GM21528 (cell line): ENCODE results near the gene CDK5R1.

Source experiments
- ATAC-seq: cut with Tn5 transposase; IDR thresholded peaks from one replicate; pipeline ENCODE4 v1.9.1; 2021; ENCODE audit warnings: mild to moderate bottlenecking, moderate library complexity; ENCODE audit not compliant: unreplicated experiment, low FRiP score

Gene CDK5R1

GRCh38 chr17:32470405-32471167, 16.2 kb upstream of the CDK5R1 start:
- ATAC-seq: no peak

DNA sequence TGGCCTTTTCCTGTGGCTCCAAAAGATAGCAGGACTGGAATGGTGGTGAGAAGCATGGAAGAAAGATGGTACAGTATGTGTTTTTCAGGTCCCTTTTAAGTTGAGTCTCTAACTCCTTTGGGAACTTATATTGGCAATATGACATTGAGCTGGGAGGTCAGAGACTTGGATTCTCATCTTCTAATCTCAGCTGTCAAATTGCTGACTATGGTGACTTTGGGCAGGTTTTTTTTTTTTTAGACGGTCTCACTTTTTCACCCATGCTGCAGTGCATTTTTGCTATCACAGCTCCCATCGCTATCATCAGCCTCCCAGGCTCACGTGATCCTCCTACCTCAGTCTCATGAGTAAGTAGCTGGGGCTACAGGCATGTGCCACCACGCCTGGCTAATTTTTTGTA, 15.1 kb upstream of the CDK5R1 start:
- ATAC-seq: no peak

GRCh38 chr17:32475258-32475657, 11.5 kb upstream of the CDK5R1 start:
- no peak for ATAC-seq

- ATAC-seq: no peak
These were observed 9.6 kb upstream of the CDK5R1 start for GRCh38 chr17:32477220-32477619.

DNA sequence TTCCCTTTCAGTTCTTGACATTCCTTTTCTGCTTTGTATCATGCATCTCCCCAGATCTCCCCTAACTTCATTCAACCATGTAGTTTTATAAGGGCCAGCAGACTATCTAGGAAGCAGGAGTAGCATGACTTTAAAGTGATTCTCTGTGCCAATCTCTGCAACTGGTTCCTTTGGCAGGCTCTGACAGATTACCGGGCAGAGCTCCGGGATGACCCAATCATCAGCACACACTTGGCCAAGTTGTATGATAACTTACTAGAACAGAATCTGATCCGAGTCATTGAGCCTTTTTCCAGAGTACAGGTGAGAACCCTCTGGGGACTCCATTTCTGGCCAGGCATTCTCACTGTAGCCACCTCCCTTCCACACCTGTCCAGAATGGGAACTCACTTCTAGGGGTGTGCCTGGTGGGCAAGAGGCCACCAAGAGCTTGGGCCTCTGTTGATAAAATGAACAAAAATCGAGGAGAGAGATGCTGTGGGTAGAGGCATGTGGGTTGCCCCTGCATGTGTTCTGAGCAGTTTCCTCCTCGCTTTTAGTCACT, 7.6 kb upstream of the CDK5R1 start:
- ATAC-seq: no peak

DNA sequence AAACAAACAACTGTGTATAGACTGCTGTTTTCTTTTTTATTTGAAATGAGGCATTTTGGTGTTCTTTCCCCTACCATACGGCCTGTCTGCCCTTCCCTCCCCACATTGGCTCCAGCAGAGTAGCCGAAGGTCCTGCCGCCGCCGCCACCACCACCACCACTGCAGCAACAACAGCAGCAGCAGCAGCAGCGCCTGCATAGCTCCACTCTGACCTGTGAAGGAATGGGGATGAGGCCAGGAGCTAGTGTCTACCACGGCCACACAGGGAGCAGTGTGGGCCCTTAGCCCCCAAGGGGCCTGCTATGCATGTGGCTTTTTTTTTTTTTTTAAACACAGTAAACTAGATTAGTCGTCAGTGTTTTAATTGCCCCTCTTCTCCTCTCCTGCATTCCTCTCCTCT, 5.6 kb upstream of the CDK5R1 start:
- no peak for ATAC-seq

DNA sequence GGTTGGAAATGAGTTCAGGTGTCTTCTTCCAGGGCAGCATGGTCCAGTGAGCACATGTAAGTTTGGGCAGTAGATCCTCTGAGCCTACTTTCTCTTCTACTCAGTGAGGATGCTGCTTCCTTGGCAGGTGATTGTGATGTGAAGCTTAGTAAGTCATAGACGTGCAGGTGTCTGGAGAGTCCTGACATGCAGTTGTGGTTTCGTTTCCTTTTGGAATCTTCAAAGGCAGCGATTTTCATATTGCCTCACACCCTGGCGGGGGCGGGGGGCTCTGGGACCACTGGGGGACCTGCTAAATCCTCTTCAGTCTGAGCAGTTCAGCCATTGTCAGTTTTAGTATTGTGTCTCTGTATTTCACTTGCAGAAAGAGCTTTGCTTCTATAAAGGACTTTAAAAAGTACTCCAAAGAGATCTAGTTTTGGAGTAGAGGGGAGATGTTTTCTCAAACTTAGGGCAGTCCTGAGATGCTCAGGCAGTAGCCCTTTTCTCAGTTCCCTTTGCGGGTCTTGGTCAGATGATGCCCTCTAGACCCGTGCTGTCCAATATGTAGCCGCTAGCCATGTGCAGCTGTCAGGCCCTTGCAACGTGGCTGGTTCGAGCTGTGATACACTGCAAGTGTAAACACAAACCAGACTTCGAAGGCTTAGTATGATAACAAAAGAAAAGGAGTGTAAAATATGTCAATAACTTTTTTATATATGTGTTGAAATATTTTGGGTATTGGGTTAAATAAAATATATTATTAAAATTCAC, 4.0 kb upstream of the CDK5R1 start:
- no peak for ATAC-seq

GRCh38 chr17:32483451-32484019, 3.3 kb upstream of the CDK5R1 start:
- ATAC-seq: no peak

DNA sequence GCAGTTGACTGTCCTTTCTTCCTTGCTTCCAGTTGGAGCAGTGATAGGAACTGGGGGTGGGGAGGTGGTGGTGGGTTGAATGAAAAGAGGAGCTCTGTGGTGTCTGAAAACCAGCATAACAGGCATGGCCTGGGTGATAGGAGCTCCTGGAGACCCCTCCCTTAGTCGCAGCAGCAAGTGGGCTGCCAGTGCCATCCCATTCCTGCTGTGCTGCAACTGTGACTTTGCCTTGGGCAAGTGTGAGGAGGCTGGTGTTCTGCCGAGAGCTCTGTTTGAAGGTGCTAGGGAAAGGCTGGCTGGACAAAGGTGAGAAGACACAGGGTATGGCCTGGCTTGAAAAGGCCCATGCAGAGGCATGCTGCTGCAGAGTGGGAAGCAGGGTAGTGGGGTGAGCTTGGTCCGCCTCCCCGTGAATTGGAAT, 2.7 kb upstream of the CDK5R1 start:
- ATAC-seq: no peak

DNA sequence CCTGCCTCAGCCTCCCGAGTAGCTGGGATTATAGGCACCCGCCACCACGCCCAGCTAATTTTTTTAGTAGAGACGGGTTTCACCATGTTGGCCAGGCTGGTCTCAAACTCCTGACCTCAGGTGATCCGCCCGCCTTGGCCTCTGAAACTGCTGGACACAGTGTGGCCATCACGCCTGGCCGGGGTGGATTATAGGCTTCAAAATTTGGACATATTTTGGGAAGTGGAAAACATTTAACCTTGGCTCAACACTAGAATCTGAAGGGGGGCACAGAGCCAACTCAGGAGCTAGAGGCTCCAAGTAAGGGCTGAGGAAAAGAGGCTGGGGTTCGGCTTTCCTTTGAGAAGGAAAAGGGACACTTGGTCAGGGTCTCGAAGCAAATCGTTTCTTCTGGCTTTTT, 2.2 kb upstream of the CDK5R1 start:
- ATAC-seq: no peak

DNA sequence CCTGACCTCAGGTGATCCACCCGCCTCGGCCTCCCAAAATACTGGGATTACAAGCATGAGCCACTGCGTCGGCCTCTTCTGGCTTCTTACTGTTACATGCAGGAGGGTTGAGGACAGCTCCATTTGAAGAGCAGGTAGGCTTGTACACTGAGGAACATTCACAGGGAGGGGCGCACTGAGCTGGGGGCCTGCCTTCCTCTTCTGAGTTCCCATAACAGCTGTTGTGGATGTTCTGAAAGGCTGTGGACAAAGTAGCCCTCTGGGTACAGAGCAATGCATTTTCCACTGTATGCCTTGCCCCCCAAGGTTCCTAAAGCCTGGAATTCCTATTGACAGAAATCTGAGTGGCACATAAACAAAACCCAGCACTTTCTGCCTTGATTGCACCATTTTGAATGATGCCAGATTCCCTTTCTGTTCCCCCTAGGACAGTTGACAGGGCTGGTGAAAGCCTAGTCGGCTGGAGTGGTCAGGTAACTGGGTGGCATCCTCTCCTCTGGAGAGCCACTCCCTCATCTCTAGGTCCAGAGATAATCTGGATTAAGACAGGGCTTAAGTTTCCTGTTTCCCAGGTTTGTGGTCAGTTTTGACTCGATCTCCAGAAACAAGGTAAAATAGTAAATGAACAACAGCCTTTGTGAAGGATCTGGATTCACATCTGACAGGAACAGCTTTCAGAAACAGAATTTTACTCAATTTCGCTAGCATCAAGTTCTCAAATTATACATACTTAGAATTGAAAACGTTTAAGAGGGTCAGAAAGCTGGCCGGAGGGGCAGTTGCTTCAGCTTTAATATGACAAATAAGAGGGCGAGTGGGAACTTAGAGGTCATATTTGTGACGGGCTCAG, 1.3 kb upstream of the CDK5R1 start:
- ATAC-seq: no peak

- ATAC-seq: no peak
These were observed 587 bp upstream of the CDK5R1 start for GRCh38 chr17:32486111-32486700.

DNA sequence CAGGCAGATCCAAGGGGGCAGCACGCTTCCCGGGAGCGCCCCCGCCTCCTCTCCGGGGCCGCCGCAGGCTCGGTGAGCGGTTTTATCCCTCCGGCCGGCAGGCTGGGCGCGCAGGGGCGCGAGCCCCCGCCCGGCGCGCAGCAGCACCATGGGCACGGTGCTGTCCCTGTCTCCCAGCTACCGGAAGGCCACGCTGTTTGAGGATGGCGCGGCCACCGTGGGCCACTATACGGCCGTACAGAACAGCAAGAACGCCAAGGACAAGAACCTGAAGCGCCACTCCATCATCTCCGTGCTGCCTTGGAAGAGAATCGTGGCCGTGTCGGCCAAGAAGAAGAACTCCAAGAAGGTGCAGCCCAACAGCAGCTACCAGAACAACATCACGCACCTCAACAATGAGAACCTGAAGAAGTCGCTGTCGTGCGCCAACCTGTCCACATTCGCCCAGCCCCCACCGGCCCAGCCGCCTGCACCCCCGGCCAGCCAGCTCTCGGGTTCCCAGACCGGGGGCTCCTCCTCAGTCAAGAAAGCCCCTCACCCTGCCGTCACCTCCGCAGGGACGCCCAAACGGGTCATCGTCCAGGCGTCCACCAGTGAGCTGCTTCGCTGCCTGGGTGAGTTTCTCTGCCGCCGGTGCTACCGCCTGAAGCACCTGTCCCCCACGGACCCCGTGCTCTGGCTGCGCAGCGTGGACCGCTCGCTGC, 832 bp downstream of the CDK5R1 start:
- ATAC-seq: no peak

DNA sequence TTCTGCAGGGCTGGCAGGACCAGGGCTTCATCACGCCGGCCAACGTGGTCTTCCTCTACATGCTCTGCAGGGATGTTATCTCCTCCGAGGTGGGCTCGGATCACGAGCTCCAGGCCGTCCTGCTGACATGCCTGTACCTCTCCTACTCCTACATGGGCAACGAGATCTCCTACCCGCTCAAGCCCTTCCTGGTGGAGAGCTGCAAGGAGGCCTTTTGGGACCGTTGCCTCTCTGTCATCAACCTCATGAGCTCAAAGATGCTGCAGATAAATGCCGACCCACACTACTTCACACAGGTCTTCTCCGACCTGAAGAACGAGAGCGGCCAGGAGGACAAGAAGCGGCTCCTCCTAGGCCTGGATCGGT, 1.4 kb downstream of the CDK5R1 start:
- no peak for ATAC-seq

DNA sequence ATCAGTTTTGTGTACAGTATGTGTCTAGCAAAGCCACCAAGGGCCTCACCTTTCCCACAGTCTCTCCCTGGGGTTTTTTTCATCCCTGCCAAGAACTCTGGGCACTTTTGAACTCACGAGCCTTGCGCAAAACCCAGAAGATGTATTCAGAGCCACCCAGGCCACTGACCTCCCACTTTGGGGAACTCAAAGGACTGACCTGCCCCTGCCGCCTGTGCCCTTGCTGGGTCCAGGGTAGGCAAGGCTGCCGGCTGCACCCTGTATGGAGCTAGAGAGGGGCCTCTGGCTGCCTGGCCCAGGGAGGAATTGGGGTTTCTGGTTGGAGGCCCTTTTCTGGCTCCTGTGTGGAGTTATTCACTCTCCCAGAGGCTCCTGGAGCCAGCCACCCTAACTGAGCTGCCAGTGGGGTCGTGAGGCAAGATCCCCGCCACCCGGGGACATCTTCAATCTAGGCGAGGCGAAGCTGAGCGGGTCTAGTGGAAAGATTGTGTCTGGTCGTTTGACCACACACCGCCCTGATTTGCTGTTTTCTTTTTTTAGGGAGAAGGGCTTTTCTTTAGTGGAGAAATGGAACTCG, 1.9 kb downstream of the CDK5R1 start:
- no peak for ATAC-seq

- no peak for ATAC-seq
These were observed 2.7 kb downstream of the CDK5R1 start for GRCh38 chr17:32489320-32490100.

DNA sequence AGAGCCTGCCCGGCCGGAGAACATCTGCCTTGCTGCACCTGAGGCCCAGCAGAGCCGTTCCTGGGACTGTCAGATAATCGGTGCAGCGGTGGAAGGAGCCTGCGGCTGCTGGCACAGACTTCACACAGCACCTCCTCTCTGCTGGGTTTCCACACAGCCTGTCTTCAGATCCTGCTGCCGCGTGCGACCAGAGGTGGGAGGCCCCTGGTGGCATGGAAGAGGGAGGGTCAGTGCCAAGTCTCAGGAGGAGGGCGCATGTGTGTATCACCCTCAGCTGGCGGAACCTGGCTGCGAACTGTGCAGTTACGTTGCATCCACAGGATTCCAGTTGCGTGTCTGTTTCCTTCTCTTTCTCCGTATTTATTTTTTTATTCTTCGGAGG, 3.3 kb downstream of the CDK5R1 start:
- no peak for ATAC-seq

- ATAC-seq: no peak
These were observed 4.8 kb downstream of the CDK5R1 start for GRCh38 chr17:32491371-32492263.
